ENCODE data around the gene CFAP57. TPM values are rescaled to one million over a fixed set of nuclear protein-coding genes. Genes with fewer than 3 reads are reported as not detected.

The CFAP57 gene
- total RNA-seq, 4 donors from 2014 or later = 0.44 TPM; not detected in 3

DNA sequence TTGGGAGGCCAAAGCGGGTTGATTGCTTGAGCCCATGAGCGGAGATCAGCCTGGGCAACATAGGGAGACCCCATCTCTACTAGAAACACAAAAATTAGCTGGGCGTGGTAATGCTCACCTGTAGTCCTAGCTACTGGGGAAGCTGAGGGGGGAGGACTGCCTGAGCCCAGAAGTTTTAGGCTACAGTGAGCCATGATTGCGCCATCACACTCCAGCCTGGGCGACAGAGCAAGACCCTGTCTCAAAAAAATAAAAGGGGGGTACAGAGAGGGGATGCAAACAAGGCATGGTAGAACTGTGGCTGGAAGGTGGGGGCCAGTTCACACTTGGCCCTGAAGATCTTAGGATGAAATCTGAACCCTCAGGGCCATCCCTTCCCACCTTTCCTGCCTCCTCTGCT, 114.4 kb downstream of the CFAP57 start:
- TF ChIP-seq, protein P1, sequence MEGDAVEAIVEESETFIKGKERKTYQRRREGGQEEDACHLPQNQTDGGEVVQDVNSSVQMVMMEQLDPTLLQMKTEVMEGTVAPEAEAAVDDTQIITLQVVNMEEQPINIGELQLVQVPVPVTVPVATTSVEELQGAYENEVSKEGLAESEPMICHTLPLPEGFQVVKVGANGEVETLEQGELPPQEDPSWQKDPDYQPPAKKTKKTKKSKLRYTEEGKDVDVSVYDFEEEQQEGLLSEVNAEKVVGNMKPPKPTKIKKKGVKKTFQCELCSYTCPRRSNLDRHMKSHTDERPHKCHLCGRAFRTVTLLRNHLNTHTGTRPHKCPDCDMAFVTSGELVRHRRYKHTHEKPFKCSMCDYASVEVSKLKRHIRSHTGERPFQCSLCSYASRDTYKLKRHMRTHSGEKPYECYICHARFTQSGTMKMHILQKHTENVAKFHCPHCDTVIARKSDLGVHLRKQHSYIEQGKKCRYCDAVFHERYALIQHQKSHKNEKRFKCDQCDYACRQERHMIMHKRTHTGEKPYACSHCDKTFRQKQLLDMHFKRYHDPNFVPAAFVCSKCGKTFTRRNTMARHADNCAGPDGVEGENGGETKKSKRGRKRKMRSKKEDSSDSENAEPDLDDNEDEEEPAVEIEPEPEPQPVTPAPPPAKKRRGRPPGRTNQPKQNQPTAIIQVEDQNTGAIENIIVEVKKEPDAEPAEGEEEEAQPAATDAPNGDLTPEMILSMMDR (IDR thresholded peaks at IDR 0.05; ENCODE audit: low read depth) = no peak

DNA sequence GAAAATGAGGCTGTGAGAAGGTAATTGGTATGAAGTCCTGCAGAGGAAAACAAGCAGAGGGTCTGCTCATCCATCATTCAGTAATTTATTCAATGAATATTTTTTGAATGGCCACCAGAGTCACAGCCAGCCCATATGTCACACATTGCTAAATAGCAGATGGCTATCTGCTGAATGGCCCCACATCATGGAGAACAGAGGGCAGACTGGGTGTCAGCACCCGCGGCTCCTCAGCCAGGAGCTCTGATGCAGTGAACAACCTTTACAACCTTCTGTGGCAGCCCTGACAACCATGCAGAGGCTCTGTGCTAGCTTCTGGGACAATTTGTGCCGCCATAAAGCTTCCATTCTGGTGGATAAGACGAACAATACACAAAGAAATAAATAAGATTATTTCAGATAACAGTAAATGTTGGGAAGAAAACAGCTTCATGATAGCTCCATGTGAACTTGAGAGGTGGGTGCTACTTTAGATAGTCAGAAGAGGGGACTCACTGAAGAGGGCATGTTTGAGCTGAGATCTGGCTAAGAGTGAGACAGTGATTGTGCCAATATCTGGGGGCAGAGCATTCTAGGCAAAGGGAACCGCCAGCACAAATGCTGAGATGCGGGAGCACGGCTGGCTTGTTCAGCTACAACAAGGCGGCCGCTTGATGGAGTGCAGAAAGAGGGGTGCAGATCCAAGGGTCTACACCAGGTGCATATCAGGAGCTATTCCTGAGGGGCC, 116.1 kb downstream of the CFAP57 start:
- TF ChIP-seq, protein P1 (IDR thresholded peaks at IDR 0.05; ENCODE audit: low read depth) = no peak

DNA sequence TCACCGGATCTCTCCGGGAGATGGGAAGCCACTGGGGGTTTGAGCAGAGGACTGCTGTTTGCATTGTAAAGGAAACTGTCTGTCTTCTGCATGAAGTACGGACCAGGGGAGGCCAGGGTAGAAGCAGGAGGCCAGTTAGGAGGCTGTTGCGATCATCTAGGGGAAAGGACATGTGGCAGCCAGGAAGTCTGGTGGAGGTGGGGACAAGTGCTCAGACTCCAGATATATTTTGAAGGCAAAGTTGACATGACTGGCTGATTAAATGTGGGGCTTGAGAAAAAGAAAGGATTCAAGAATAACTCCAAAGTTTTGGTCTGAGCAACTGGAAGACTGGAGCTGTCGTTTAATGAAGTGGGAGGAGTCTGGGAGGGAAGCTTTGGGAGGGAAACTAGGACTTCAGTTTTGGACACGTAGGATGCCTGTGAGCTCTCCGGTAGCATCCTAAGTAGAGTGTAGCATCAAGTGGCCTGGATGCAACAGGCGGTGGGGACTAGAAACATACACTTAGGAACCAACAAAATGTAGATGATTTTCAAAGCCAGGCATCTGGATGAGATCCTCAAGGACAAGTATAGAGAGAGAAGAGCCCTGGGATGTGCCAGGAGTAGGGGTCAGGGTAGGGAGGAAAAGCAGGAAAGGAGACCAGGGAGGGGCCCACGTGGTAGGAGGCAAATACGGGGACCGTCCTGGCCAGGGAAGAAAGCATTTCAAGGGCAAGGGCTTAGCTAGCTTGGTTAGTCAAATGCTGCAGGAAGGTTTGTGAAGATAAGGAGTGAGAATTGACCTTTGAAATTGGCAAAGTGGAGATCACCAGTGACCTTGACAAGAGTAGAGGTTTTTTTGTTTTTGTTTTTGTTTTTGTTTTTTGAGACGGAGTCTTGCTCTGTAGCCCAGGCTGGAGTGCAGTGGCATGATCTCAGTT, 116.9 kb downstream of the CFAP57 start:
- TF ChIP-seq, protein P1 (IDR thresholded peaks at IDR 0.05; ENCODE audit: low read depth) = no peak

DNA sequence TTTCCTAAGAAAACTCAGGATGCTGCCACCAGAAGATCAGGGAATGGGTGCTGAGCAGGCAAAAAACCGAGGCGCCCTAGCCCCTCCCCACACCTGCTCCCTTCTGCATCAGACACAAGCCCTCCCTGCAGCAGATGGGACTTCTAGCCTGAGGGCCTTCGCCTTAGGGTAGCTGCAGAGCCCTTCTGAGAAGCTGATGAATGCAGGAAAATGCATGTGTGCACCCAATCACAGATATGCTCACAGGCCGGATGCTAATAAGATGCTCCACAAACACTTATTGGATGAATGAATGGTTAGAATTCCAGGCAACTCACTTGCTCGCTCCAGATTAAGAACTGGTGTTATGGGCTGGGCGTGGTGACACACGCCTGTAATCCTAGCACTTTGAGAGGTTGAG, 120.1 kb downstream of the CFAP57 start:
- TF ChIP-seq, protein P1 (IDR thresholded peaks at IDR 0.05; ENCODE audit: low read depth) = no peak

DNA sequence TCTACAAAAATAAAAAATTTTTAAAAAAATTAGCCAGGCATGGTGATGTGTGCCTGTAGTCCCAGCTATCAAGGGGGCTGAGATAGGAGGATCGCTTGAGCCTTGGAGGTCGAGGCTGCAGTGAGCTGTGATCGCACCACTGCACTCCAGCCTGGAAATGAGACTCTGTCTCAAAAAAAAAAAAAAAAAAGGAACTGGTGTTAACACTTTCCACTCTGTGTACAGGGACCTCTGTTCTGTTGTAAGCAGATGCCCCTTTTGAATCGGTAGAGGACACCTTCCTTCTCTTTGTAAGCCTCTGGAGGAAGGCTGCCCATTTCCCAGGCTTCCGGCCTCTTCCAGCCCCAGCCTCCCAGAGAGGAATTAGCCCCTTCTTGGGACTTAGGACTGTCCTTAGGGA, 120.5 kb downstream of the CFAP57 start:
- TF ChIP-seq, protein P1 (IDR thresholded peaks at IDR 0.05; ENCODE audit: low read depth) = no peak

DNA sequence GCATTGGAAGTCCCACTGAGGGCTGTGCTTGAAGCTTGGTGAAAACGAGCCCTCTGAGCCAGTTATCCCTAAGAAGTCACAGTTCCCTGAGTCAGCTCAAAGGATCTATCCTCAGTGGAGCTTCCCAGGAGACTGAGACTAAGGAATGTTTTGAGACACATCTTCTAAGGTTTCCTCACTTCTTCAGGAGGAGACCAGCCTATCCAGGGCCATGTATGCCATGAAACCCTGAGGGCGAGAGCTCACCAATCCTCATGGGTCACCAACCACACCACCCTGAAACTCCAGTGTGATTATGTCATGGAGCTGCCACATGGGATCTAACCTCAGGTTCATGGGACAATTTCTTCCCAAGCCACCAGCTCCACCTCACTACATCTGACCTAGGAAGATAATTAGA, 121.0 kb downstream of the CFAP57 start:
- TF ChIP-seq, protein P1 (IDR thresholded peaks at IDR 0.05; ENCODE audit: low read depth) = no peak
